ENCODE measurements around the gene MFSD2B. TPM values are rescaled to one million over a fixed set of nuclear protein-coding genes. Genes with fewer than 3 reads are reported as not detected.
"Not testable (repeated sequence)": the region's sequence is repeated elsewhere in the genome, so short reads cannot be mapped to it uniquely, and the experiment has no call there.

MFSD2B gene
- total and polyA plus RNA-seq, 10 of the 15 experiments (the other 5 are each of a cell fraction or from before 2014, with no cell fraction given), result 0.07 to 0.51 (median 0.16) TPM; not detected in 4

DNA sequence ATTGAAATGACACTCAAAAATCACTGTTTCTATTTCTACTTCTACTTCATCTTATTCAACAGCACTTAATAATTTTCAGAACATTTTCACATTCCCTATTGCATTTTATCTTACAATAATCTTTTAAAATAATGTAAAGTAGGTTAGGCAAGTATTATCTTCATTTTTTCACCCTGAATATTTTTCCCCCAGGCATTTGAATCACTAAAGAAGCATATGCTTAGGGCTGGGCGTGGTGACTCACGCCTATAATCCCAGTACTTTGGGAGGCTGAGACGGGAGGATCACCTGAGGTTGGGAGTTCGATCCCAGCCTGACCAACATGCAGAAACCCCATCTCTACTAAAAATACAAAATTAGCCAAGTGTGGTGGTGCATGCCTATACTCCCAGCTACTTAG lies 30.6 kb downstream of the MFSD2B start:
- TF ChIP-seq, protein P1, sequence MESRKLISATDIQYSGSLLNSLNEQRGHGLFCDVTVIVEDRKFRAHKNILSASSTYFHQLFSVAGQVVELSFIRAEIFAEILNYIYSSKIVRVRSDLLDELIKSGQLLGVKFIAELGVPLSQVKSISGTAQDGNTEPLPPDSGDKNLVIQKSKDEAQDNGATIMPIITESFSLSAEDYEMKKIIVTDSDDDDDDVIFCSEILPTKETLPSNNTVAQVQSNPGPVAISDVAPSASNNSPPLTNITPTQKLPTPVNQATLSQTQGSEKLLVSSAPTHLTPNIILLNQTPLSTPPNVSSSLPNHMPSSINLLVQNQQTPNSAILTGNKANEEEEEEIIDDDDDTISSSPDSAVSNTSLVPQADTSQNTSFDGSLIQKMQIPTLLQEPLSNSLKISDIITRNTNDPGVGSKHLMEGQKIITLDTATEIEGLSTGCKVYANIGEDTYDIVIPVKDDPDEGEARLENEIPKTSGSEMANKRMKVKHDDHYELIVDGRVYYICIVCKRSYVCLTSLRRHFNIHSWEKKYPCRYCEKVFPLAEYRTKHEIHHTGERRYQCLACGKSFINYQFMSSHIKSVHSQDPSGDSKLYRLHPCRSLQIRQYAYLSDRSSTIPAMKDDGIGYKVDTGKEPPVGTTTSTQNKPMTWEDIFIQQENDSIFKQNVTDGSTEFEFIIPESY (IDR thresholded peaks at IDR 0.05), result no peak
- TF ChIP-seq, protein P2, sequence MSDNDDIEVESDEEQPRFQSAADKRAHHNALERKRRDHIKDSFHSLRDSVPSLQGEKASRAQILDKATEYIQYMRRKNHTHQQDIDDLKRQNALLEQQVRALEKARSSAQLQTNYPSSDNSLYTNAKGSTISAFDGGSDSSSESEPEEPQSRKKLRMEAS (IDR thresholded peaks at IDR 0.05; ENCODE audit: low read depth, low read length), result no peak
- TF ChIP-seq NFYB (IDR thresholded peaks at IDR 0.05; ENCODE audit: insufficient read depth, low read depth, low read length) (no peak), CBFB (IDR thresholded peaks at IDR 0.05; ENCODE audit: low read depth) (no peak), SP1 (IDR thresholded peaks at IDR 0.05; ENCODE audit: low read depth, low read length) (no peak), EZH2 (IDR thresholded peaks at IDR 0.05; ENCODE audit: borderline replicate concordance, control insufficient read depth, low read depth, low read length) (no peak), ZNF384 (IDR thresholded peaks at IDR 0.05; ENCODE audit: borderline replicate concordance, low read depth, low read length) (no peak)
- TF ChIP-seq, protein P3, sequence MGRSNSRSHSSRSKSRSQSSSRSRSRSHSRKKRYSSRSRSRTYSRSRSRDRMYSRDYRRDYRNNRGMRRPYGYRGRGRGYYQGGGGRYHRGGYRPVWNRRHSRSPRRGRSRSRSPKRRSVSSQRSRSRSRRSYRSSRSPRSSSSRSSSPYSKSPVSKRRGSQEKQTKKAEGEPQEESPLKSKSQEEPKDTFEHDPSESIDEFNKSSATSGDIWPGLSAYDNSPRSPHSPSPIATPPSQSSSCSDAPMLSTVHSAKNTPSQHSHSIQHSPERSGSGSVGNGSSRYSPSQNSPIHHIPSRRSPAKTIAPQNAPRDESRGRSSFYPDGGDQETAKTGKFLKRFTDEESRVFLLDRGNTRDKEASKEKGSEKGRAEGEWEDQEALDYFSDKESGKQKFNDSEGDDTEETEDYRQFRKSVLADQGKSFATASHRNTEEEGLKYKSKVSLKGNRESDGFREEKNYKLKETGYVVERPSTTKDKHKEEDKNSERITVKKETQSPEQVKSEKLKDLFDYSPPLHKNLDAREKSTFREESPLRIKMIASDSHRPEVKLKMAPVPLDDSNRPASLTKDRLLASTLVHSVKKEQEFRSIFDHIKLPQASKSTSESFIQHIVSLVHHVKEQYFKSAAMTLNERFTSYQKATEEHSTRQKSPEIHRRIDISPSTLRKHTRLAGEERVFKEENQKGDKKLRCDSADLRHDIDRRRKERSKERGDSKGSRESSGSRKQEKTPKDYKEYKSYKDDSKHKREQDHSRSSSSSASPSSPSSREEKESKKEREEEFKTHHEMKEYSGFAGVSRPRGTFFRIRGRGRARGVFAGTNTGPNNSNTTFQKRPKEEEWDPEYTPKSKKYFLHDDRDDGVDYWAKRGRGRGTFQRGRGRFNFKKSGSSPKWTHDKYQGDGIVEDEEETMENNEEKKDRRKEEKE (IDR thresholded peaks at IDR 0.05), result no peak
- Histone ChIP-seq H3K4me2 (ENCODE audit: control insufficient read depth, insufficient read depth) (no peak overlapping the region), H3K27me3 (replicated peaks in 1 of 2; ENCODE audit: control insufficient read depth in 2 of 2, insufficient read depth in 2 of 2, low read length in 1 of 2) (no peaks in the 10 kb centered on the region), H3K27ac (ENCODE audit: control insufficient read depth, insufficient read depth) (no peak overlapping the region), H3K36me3 (ENCODE audit: control insufficient read depth in 2 of 2, insufficient read depth in 2 of 2, low read length in 1 of 2) (peaks cover 1 to 11% of the 10 kb centered on the region in 2 experiments; a peak in 3 of 4 replicates), H4K20me1 (ENCODE audit: control insufficient read depth, insufficient read depth) (no peaks in the 10 kb centered on the region), H3K4me3 (no peak overlapping the region), H3K9ac (ENCODE audit: control insufficient read depth, insufficient read depth, low read length) (no peak overlapping the region), H3K4me1 (ENCODE audit: control insufficient read depth, insufficient read depth, low read length) (no peaks in the 10 kb centered on the region; the same call in 1 of the 2 replicates), H3K9me3 (replicated peaks; ENCODE audit: control insufficient read depth, insufficient read depth, low read length) (no peaks in the 10 kb centered on the region), H2AFZ (ENCODE audit: control insufficient read depth, low read depth, low read length) (no peak overlapping the region), H3K79me2 (ENCODE audit: control insufficient read depth, insufficient read depth, low read length) (no peaks in the 10 kb centered on the region; the same call in 1 of the 2 replicates)
- WGBS (ENCODE audit: insufficient coverage, insufficient replicate concordance, low lambda C conversion rate, missing lambda C conversion rate), result 100% methylated on average over 4 of the region's 4 CpGs
- ChIA-PET SMC1A (ENCODE audit: uncharacterized antibody, unreplicated experiment) (no interaction called here), CTCF (no interaction called here), RAD21 (ENCODE audit: unreplicated experiment) (interaction anchor here (0.6 kb wide), 1 partner anchor 43 kb away, joined by 3 read pairs; no protein-coding TSS in a partner anchor), POLR2A (interaction anchor here (1.5 kb wide), 1 partner anchor 10 kb away, joined by 5 read pairs; no protein-coding TSS in a partner anchor)
- in situ Hi-C loops (cut with MboI), result no loop called here
- FAIRE-seq (no peak), DNase-seq (ENCODE audit: low read depth, low spot score) (no peak), ATAC-seq (no peak)
- BruUV-seq (replicated peaks), result no TSS peak
- intact Hi-C loops (cut with micrococcal nuclease; ENCODE audit: unreplicated experiment), result no loop called here

DNA sequence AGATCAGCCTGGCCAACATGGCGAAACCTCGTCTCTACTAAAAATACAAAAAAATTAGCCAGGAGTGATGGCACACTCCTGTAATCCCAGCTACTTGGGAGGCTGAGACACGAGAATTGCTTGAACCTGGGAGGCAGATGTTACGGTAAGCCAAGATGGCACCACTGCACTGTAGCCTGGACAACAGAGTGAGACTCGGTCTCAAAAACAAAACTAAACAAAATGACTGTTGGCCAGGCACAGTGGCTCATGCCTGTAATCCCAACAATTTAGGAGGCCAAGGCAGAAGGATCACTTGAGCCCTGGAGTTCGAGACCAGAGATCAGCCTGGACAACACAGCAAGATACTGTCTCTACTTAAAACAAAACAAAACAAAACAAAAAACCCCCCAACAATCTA lies 33.2 kb downstream of the MFSD2B start:
- POLR2A ChIA-PET, result interaction anchor here (0.6 kb wide), 1 partner anchor 17 kb away, joined by 3 read pairs; no protein-coding TSS in a partner anchor
- H3K4me2 ChIP-seq (ENCODE audit: control insufficient read depth, insufficient read depth); H3K4me3 ChIP-seq; H3K79me2 ChIP-seq (ENCODE audit: control insufficient read depth, insufficient read depth, low read length); BruUV-seq (replicated peaks); SMC1A ChIA-PET (ENCODE audit: uncharacterized antibody, unreplicated experiment); H4K20me1 ChIP-seq (ENCODE audit: control insufficient read depth, insufficient read depth); CTCF ChIA-PET; H3K27ac ChIP-seq (ENCODE audit: control insufficient read depth, insufficient read depth); H2AFZ ChIP-seq (ENCODE audit: control insufficient read depth, low read depth, low read length); H3K9ac ChIP-seq (ENCODE audit: control insufficient read depth, insufficient read depth, low read length); ATAC-seq; DNase-seq (ENCODE audit: low read depth, low spot score); in situ Hi-C loops (cut with MboI); H3K4me1 ChIP-seq (ENCODE audit: control insufficient read depth, insufficient read depth, low read length); H3K27me3 ChIP-seq (replicated peaks in 1 of 2; ENCODE audit: control insufficient read depth in 2 of 2, insufficient read depth in 2 of 2, low read length in 1 of 2); intact Hi-C loops (cut with micrococcal nuclease; ENCODE audit: unreplicated experiment); FAIRE-seq; H3K9me3 ChIP-seq (replicated peaks; ENCODE audit: control insufficient read depth, insufficient read depth, low read length); H3K36me3 ChIP-seq (ENCODE audit: control insufficient read depth in 2 of 2, insufficient read depth in 2 of 2, low read length in 1 of 2); RAD21 ChIA-PET (ENCODE audit: unreplicated experiment): not testable (repeated sequence)
- 98% methylated on average over 6 of the region's 6 CpGs for WGBS (ENCODE audit: insufficient coverage, insufficient replicate concordance, low lambda C conversion rate, missing lambda C conversion rate)
